Measurements from ENCODE around the gene CYTH4. TPM values are rescaled to one million over a fixed set of nuclear protein-coding genes. Genes with fewer than 3 reads are reported as not detected.

The CYTH4 gene
- polyA plus RNA-seq, 1 donor from 2014 or later: not detected

DNA sequence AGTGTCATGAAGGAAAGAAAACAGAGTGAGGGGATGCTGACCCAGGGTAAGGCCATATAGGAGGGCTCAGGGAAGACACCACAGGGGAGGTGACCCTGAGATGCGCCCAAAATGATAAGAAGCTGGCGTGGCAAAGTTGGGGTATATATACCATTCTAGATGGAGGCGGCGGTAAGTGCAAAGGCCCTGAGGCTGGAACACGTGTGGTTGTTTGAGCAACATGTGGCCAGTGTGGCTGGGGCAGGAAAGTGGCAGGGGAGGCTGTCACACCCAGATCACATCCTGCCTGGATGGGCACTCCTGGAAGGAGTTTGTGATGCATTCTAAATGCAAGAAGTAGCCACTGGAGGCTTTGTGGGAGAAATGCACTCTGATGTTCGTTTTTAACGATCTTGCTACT is 70.2 kb downstream of the CYTH4 start:
- H2AFZ ChIP-seq (ENCODE audit: low read depth, low read length): no peak overlapping the region

DNA sequence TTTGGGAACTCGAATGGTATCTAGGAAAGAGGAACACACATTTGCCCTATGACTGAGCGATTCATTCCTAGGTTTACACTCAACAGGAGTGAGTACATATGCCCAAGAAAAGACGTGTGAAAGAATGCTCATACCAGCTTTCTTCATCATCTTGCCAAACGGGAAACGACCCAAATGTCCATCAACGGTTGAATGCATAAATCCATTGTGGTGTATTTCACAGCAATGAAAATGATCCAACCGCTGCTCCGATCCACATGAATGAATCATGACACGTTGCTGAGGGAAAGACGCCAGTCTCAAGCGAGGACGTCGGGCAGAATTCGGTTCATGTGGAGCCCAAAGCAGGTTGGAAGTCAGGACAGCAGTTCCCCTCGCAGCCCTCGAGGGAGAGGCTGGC is 71.5 kb downstream of the CYTH4 start:
- Histone ChIP-seq H3K27ac (ENCODE audit: low read length) (no peak overlapping the region), H3K9me2 (ENCODE audit: insufficient read depth, low read length) (no peaks in the 10 kb centered on the region), H2AFZ (ENCODE audit: low read depth, low read length) (no peak overlapping the region), H3K4me2 (ENCODE audit: low read length) (no peak overlapping the region), H3K9ac (ENCODE audit: low read length) (no peak overlapping the region), H3K27me3 (ENCODE audit: insufficient read depth, low read depth, low read length) (no peaks in the 10 kb centered on the region), H3K36me3 (ENCODE audit: insufficient read depth, low read length) (no peaks in the 10 kb centered on the region), H3K79me2 (replicated peaks; ENCODE audit: insufficient read depth, low read length) (no peaks in the 10 kb centered on the region), H3K4me3 (ENCODE audit: low read length) (no peak overlapping the region), H3K9me3 (ENCODE audit: low read length) (no peaks in the 10 kb centered on the region), H3F3A (ENCODE audit: insufficient read depth, low read length, poor library complexity, severe bottlenecking) (no peaks in the 10 kb centered on the region), H4K20me1 (ENCODE audit: insufficient read depth) (no peaks in the 10 kb centered on the region)
- TF ChIP-seq, protein P1, sequence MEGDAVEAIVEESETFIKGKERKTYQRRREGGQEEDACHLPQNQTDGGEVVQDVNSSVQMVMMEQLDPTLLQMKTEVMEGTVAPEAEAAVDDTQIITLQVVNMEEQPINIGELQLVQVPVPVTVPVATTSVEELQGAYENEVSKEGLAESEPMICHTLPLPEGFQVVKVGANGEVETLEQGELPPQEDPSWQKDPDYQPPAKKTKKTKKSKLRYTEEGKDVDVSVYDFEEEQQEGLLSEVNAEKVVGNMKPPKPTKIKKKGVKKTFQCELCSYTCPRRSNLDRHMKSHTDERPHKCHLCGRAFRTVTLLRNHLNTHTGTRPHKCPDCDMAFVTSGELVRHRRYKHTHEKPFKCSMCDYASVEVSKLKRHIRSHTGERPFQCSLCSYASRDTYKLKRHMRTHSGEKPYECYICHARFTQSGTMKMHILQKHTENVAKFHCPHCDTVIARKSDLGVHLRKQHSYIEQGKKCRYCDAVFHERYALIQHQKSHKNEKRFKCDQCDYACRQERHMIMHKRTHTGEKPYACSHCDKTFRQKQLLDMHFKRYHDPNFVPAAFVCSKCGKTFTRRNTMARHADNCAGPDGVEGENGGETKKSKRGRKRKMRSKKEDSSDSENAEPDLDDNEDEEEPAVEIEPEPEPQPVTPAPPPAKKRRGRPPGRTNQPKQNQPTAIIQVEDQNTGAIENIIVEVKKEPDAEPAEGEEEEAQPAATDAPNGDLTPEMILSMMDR (IDR thresholded peaks at IDR 0.05; ENCODE audit: poor library complexity, severe bottlenecking): no peak
- TF ChIP-seq RAD21 (conservative IDR thresholded peaks at IDR 0.05) (no peak), POLR2AphosphoS5 (IDR thresholded peaks at IDR 0.05) (no peak), SMC3 (conservative IDR thresholded peaks at IDR 0.05; ENCODE audit: poor library complexity) (no peak), MXI1 (conservative IDR thresholded peaks at IDR 0.05; ENCODE audit: poor library complexity, severe bottlenecking) (no peak), EZH2 (IDR thresholded peaks at IDR 0.05; ENCODE audit: borderline replicate concordance, insufficient read depth, low read length, poor library complexity, severe bottlenecking) (no peak), TAF1 (IDR thresholded peaks at IDR 0.05; ENCODE audit: low read depth) (no peak)
- TF ChIP-seq, protein P2, sequence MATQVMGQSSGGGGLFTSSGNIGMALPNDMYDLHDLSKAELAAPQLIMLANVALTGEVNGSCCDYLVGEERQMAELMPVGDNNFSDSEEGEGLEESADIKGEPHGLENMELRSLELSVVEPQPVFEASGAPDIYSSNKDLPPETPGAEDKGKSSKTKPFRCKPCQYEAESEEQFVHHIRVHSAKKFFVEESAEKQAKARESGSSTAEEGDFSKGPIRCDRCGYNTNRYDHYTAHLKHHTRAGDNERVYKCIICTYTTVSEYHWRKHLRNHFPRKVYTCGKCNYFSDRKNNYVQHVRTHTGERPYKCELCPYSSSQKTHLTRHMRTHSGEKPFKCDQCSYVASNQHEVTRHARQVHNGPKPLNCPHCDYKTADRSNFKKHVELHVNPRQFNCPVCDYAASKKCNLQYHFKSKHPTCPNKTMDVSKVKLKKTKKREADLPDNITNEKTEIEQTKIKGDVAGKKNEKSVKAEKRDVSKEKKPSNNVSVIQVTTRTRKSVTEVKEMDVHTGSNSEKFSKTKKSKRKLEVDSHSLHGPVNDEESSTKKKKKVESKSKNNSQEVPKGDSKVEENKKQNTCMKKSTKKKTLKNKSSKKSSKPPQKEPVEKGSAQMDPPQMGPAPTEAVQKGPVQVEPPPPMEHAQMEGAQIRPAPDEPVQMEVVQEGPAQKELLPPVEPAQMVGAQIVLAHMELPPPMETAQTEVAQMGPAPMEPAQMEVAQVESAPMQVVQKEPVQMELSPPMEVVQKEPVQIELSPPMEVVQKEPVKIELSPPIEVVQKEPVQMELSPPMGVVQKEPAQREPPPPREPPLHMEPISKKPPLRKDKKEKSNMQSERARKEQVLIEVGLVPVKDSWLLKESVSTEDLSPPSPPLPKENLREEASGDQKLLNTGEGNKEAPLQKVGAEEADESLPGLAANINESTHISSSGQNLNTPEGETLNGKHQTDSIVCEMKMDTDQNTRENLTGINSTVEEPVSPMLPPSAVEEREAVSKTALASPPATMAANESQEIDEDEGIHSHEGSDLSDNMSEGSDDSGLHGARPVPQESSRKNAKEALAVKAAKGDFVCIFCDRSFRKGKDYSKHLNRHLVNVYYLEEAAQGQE (IDR thresholded peaks at IDR 0.05; ENCODE audit: borderline replicate concordance): no peak

More for the DNA sequence above, 70.2 kb downstream of the CYTH4 start:
- no peaks in the 10 kb centered on the region for H3K9me3 ChIP-seq (ENCODE audit: low read length)
- H3K36me3 ChIP-seq (ENCODE audit: insufficient read depth, low read length): no peaks in the 10 kb centered on the region
- no peak overlapping the region for H3K4me3 ChIP-seq (ENCODE audit: low read length)
- H3K4me2 ChIP-seq (ENCODE audit: low read length): no peak overlapping the region
- TF ChIP-seq TAF1 (IDR thresholded peaks at IDR 0.05; ENCODE audit: low read depth) (no peak), MXI1 (conservative IDR thresholded peaks at IDR 0.05; ENCODE audit: poor library complexity, severe bottlenecking) (no peak)
- no peaks in the 10 kb centered on the region for H3K79me2 ChIP-seq (replicated peaks; ENCODE audit: insufficient read depth, low read length)
- H3K27me3 ChIP-seq (ENCODE audit: insufficient read depth, low read depth, low read length): no peaks in the 10 kb centered on the region
- H4K20me1 ChIP-seq (ENCODE audit: insufficient read depth): no peaks in the 10 kb centered on the region
- no peak overlapping the region for H3K9ac ChIP-seq (ENCODE audit: low read length)
- no peak overlapping the region for H3K27ac ChIP-seq (ENCODE audit: low read length)
- no peaks in the 10 kb centered on the region for H3K9me2 ChIP-seq (ENCODE audit: insufficient read depth, low read length)
- H3F3A ChIP-seq (ENCODE audit: insufficient read depth, low read length, poor library complexity, severe bottlenecking): no peaks in the 10 kb centered on the region

DNA sequence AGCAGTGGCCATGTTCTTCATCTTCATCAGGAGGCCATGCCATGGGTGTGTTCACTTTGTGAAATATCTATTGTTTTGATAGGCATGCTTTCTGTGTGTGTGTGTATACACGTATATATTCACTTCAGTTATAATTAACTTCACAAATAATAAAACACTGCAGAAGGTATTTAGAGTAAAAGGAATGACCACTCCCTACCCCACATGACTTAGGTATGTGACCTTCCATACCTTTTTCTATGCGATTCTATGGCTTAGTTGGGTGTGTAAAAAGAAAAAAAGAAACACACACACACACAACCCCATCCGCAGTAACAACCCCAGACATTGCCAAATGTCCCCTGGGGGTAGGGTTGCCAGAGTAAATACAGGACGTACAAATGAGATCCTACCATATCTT is 72.0 kb downstream of the CYTH4 start:
- no peaks in the 10 kb centered on the region for H3F3A ChIP-seq (ENCODE audit: insufficient read depth, low read length, poor library complexity, severe bottlenecking)
- no peaks in the 10 kb centered on the region for H3K9me2 ChIP-seq (ENCODE audit: insufficient read depth, low read length)

More for the DNA sequence above, 72.0 kb downstream of the CYTH4 start:
- H3K4me2 ChIP-seq (ENCODE audit: low read length): no peak overlapping the region
- H4K20me1 ChIP-seq (ENCODE audit: insufficient read depth): no peaks in the 10 kb centered on the region
- no peak overlapping the region for H3K4me3 ChIP-seq (ENCODE audit: low read length)
- H3K9ac ChIP-seq (ENCODE audit: low read length): no peak overlapping the region
- H3K79me2 ChIP-seq (replicated peaks; ENCODE audit: insufficient read depth, low read length): no peaks in the 10 kb centered on the region
- no peaks in the 10 kb centered on the region for H3K36me3 ChIP-seq (ENCODE audit: insufficient read depth, low read length)
- TF ChIP-seq SMC3 (conservative IDR thresholded peaks at IDR 0.05; ENCODE audit: poor library complexity): no peak
- no peak for TF ChIP-seq EP300 (conservative IDR thresholded peaks at IDR 0.05; ENCODE audit: poor library complexity, severe bottlenecking)
- TF ChIP-seq MXI1 (conservative IDR thresholded peaks at IDR 0.05; ENCODE audit: poor library complexity, severe bottlenecking): no peak
- TF ChIP-seq POLR2AphosphoS5 (IDR thresholded peaks at IDR 0.05): no peak
- TF ChIP-seq, protein P2 (IDR thresholded peaks at IDR 0.05; ENCODE audit: borderline replicate concordance): no peak
- no peak for TF ChIP-seq TAF1 (IDR thresholded peaks at IDR 0.05; ENCODE audit: low read depth)
- TF ChIP-seq EZH2 (IDR thresholded peaks at IDR 0.05; ENCODE audit: borderline replicate concordance, insufficient read depth, low read length, poor library complexity, severe bottlenecking): no peak
- TF ChIP-seq, protein P1 (IDR thresholded peaks at IDR 0.05; ENCODE audit: poor library complexity, severe bottlenecking): no peak
- no peak for TF ChIP-seq RAD21 (conservative IDR thresholded peaks at IDR 0.05)
- no peak overlapping the region for H3K27ac ChIP-seq (ENCODE audit: low read length)
- H3K9me3 ChIP-seq (ENCODE audit: low read length): no peaks in the 10 kb centered on the region
- H3K27me3 ChIP-seq (ENCODE audit: insufficient read depth, low read depth, low read length): no peaks in the 10 kb centered on the region
- no peak overlapping the region for H2AFZ ChIP-seq (ENCODE audit: low read depth, low read length)

Data from neural cell (in vitro differentiated cells).